CD4-positive, alpha-beta T cell (primary cell): ENCODE measurements around the gene ALPK3. TPM values are rescaled to one million over a fixed set of nuclear protein-coding genes. Genes with fewer than 3 reads are reported as not detected.

Experiments
- ATAC-seq: fragments of 200-7000 bp; cut with Tn5 transposase; one replicate; pipeline ENCODE4 v1.10.0; 2022; ENCODE audit warnings: mild to moderate bottlenecking; ENCODE audit not compliant: poor library complexity
- CTCF ChIA-PET: fragments of 350-600 bp; sonication (Branson Sonifier 250); formaldehyde crosslinking; loops from one replicate; lab custom pipeline; 2021; ENCODE audit warnings: antibody characterized with exemption, inconsistent platforms; lab: Charles Lee
- POLR2A ChIA-PET: fragments of 350-600 bp; sonication (Branson Sonifier 250); formaldehyde crosslinking; loops from one replicate; lab custom pipeline; 2021; ENCODE audit warnings: antibody characterized with exemption, inconsistent platforms; lab: Charles Lee
- DNase-seq, 14 experiments: peaks; one replicate each; pipeline ENCODE4 v3.0.0-alpha.2; 2013 to 2020; ENCODE audit warnings: mixed read lengths in 2 of 14
- H3K27ac ChIP-seq, 2 donors: one replicate each; pipeline versions ENCODE4 v1.5.1 to v1.7.0; 2013; ENCODE audit warnings: low read length in 2 of 2, low read depth in 1 of 2, mild to moderate bottlenecking in 1 of 2
- H3K27me3 ChIP-seq, 2 experiments: 1 replicate in 1 of 2; 2 replicates in 1 of 2; pipeline versions ENCODE4 v1.6.1 to v1.7.0; 2013; ENCODE audit warnings: low read length in 2 of 2, control low read depth in 1 of 2, mild to moderate bottlenecking in 1 of 2, moderate library complexity in 1 of 2; ENCODE audit not compliant: insufficient read depth in 2 of 2, control insufficient read depth in 1 of 2
- H3K36me3 ChIP-seq: one replicate; pipeline ENCODE4 v1.6.1; 2013; ENCODE audit warnings: low read length, control low read depth; ENCODE audit not compliant: insufficient read depth
- H3K4me1 ChIP-seq: one replicate; pipeline ENCODE4 v1.6.1; 2013; ENCODE audit warnings: low read length, control low read depth; ENCODE audit not compliant: insufficient read depth
- H3K4me3 ChIP-seq: one replicate; pipeline ENCODE4 v1.5.1; 2013; ENCODE audit warnings: mild to moderate bottlenecking, low read length, moderate library complexity
- H3K9me3 ChIP-seq, 2 experiments: 1 replicate in 1 of 2; 2 replicates in 1 of 2; pipeline versions ENCODE4 v1.6.1 to v1.7.0; 2013; ENCODE audit warnings: low read length in 2 of 2, mild to moderate bottlenecking in 2 of 2, control low read depth in 1 of 2, moderate library complexity in 1 of 2; ENCODE audit not compliant: control insufficient read depth in 1 of 2, insufficient read depth in 1 of 2
- H3K27ac Mint-ChIP-seq: one replicate; pipeline ENCODE4 v1.8.0; 2020; ENCODE audit warnings: mixed read lengths
- H3K27me3 Mint-ChIP-seq: one replicate; pipeline ENCODE4 v1.8.0; 2021; ENCODE audit warnings: mixed read lengths
- H3K36me3 Mint-ChIP-seq: one replicate; pipeline ENCODE4 v1.8.0; 2021; ENCODE audit warnings: low read depth, mixed read lengths
- H3K4me1 Mint-ChIP-seq: one replicate; pipeline ENCODE4 v1.8.0; 2021; ENCODE audit warnings: low read depth, mixed read lengths
- H3K4me3 Mint-ChIP-seq: one replicate; pipeline ENCODE4 v1.8.0; 2020; ENCODE audit warnings: mild to moderate bottlenecking, mixed read lengths
- H3K9me3 Mint-ChIP-seq: one replicate; pipeline ENCODE4 v1.8.0; 2020; ENCODE audit warnings: mixed read lengths
- CTCF ChIP-seq: fragments of 200-600 bp; IDR thresholded peaks from one replicate; pipeline ENCODE4 v1.8.0; 2022; ENCODE audit warnings: antibody characterized with exemption, mild to moderate bottlenecking
- intact Hi-C, 2 experiments: fragments of 100-400 bp; cut with DNase I in 1 of 2; cut with micrococcal nuclease in 1 of 2; formaldehyde crosslinking; loops; one replicate each; pipeline versions ENCODE4 v1.15.1 to v1.9.0; 2023 to 2025; cut with DNase I, micrococcal nuclease
- total RNA-seq, 174 experiments: library from RNA in 2 of 174; stranded (reverse) in 2 of 174; gene quantifications; one replicate each; pipeline ENCODE4 v1.2.3 and lab custom pipeline; 2021 to 2026

The ALPK3 gene
- total RNA-seq, 2 experiments from 2014 or later: 0.14 TPM

DNA sequence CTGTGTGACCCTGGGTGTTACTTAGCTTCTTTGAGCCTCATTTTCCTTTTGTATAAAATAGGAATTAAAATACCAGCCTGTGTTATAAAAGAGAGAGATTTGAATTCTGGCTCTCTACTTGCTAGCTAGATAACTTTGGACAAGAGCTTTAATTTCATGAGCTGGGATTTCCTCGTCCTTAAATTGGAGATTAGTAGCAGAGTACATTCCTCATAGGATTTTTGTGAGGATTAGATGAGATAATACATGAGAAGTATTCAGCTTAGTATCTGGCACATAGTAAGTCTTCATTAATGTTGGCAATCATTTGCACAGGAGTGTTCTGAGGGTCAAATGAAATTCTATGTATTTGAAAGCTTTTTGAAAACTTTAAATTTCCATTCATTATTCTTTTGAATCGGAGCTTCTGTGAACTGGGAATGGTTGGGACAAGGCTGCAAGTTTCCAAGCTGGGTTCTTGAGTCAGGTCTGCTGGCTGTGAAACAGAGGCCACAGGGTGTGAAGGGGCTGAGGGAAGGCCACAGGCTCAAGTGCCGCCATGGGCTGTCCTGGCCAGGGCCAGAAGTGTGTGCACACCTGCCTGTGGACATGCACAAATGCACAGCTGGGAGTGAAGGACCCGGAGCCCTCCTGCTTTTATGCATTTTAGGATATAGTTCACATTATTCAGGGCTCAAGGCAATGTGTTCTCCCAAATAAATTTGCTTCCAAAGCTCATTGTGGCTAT is 17.2 kb downstream of the ALPK3 start:
- Mint-ChIP-seq H3K4me1 (no peaks in the 10 kb centered on the region), H3K27me3 (no peaks in the 10 kb centered on the region), H3K27ac (no peak overlapping the region), H3K9me3 (no peaks in the 10 kb centered on the region), H3K36me3 (no peaks in the 10 kb centered on the region), H3K4me3 (no peak overlapping the region)
- ChIA-PET CTCF (no interaction called here), POLR2A (no interaction called here)
- no peaks in the 10 kb centered on the region for H3K36me3 ChIP-seq
- no peak for TF ChIP-seq CTCF
- ATAC-seq (no peak), DNase-seq (no peak)
- H3K4me3 ChIP-seq: no peak overlapping the region
- H3K4me1 ChIP-seq: no peaks in the 10 kb centered on the region
- no peaks in the 10 kb centered on the region for H3K27me3 ChIP-seq
- H3K27ac ChIP-seq: no peak overlapping the region
- H3K9me3 ChIP-seq: no peaks in the 10 kb centered on the region
- intact Hi-C loops: loop anchor here in 1 of 2 experiments (5.0 kb wide), 1 partner anchor 58 kb away; no protein-coding TSS in a partner anchor

- no peak for TF ChIP-seq CTCF
- H3K27ac ChIP-seq: no peak overlapping the region
- Mint-ChIP-seq H3K27me3 (no peaks in the 10 kb centered on the region), H3K4me3 (no peak overlapping the region), H3K4me1 (no peaks in the 10 kb centered on the region), H3K36me3 (no peaks in the 10 kb centered on the region), H3K27ac (no peak overlapping the region), H3K9me3 (no peaks in the 10 kb centered on the region)
- H3K36me3 ChIP-seq: no peaks in the 10 kb centered on the region
- CTCF ChIA-PET: no interaction called here
- H3K4me3 ChIP-seq: no peak overlapping the region
- no peaks in the 10 kb centered on the region for H3K9me3 ChIP-seq
- H3K27me3 ChIP-seq: no peaks in the 10 kb centered on the region
- POLR2A ChIA-PET: no interaction called here
- DNase-seq: no peak
- intact Hi-C loops: loop anchor here in 1 of 2 experiments (5.0 kb wide), 1 partner anchor 57 kb away; no protein-coding TSS in a partner anchor
- H3K4me1 ChIP-seq: no peaks in the 10 kb centered on the region
- ATAC-seq: no peak
Observed at GRCh38 chr15:84834969-84835368, 17.8 kb downstream of the ALPK3 start.

- ATAC-seq (no peak), DNase-seq (no peak)
- H3K27ac ChIP-seq: no peak overlapping the region
- H3K4me3 ChIP-seq: no peak overlapping the region
- H3K9me3 Mint-ChIP-seq: no peaks in the 10 kb centered on the region
- no peaks in the 10 kb centered on the region for H3K36me3 Mint-ChIP-seq
- no peaks in the 10 kb centered on the region for H3K36me3 ChIP-seq
- intact Hi-C loops: no loop called here
- no peaks in the 10 kb centered on the region for H3K4me1 Mint-ChIP-seq
- ChIA-PET POLR2A (no interaction called here), CTCF (interaction anchor here (0.6 kb wide), 1 partner anchor 174 kb away, joined by 3 read pairs; no protein-coding TSS in a partner anchor)
- H3K9me3 ChIP-seq: no peaks in the 10 kb centered on the region
- no peak for TF ChIP-seq CTCF
- no peaks in the 10 kb centered on the region for H3K27me3 ChIP-seq
- H3K27ac Mint-ChIP-seq: no peak overlapping the region
- no peaks in the 10 kb centered on the region for H3K27me3 Mint-ChIP-seq
- H3K4me1 ChIP-seq: no peaks in the 10 kb centered on the region
- H3K4me3 Mint-ChIP-seq: no peak overlapping the region
Observed at GRCh38 chr15:84835661-84836337, 18.6 kb downstream of the ALPK3 start.
